ENCODE data around the gene IFTAP.

Gene IFTAP

GRCh38 chr11:36574486-36574885, 19.8 kb upstream of the IFTAP start:
- Histone ChIP-seq H3K4me3 (ENCODE audit: low read length) (no peak overlapping the region), H3K9ac (ENCODE audit: low read depth, low read length) (no peak overlapping the region), H3K27me3 (ENCODE audit: control insufficient read depth, insufficient read depth, low read length) (peaks cover 56% of the 10 kb centered on the region), H3K36me3 (ENCODE audit: insufficient read depth, low read length) (no peaks in the 10 kb centered on the region), H3K9me3 (replicated peaks; ENCODE audit: low read length) (no peaks in the 10 kb centered on the region), H3K4me2 (ENCODE audit: low read length) (no peak overlapping the region), H3K4me1 (ENCODE audit: control insufficient read depth, insufficient read depth, low read length) (no peaks in the 10 kb centered on the region)

GRCh38 chr11:36577373-36577772, 16.9 kb upstream of the IFTAP start:
- Histone ChIP-seq H3K36me3 (ENCODE audit: insufficient read depth, low read length) (no peaks in the 10 kb centered on the region), H3K4me1 (ENCODE audit: control insufficient read depth, insufficient read depth, low read length) (no peaks in the 10 kb centered on the region), H3K9ac (ENCODE audit: low read depth, low read length) (no peak overlapping the region), H3K27me3 (ENCODE audit: control insufficient read depth, insufficient read depth, low read length) (peaks cover 31% of the 10 kb centered on the region), H3K4me3 (ENCODE audit: low read length) (no peak overlapping the region), H3K4me2 (ENCODE audit: low read length) (no peak overlapping the region), H3K9me3 (replicated peaks; ENCODE audit: low read length) (no peaks in the 10 kb centered on the region)

DNA sequence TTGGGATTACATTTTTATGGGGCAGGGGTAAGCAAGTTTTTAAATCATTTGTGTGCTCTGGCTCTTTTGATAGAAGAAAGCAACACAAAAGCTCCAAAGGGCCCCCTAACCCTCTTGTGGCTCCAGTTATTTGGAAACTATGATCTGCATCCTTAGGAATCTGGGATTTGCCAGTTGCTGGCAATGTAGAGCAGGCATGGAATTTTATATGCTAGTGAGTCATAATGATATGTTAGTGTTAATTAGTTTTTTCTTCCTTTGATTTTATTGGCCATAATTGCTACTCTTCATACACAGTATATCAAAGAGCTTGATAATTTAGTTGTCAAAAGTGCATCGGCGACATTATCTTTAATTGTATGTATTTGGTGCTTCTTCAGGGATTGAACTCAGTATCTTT, 16.4 kb upstream of the IFTAP start:
- Histone ChIP-seq H3K36me3 (ENCODE audit: insufficient read depth, low read length) (no peaks in the 10 kb centered on the region), H3K4me3 (ENCODE audit: low read length) (no peak overlapping the region), H3K27me3 (ENCODE audit: control insufficient read depth, insufficient read depth, low read length) (peaks cover 28% of the 10 kb centered on the region), H3K9ac (ENCODE audit: low read depth, low read length) (no peak overlapping the region), H3K4me1 (ENCODE audit: control insufficient read depth, insufficient read depth, low read length) (no peaks in the 10 kb centered on the region), H3K4me2 (ENCODE audit: low read length) (no peak overlapping the region), H3K9me3 (replicated peaks; ENCODE audit: low read length) (no peaks in the 10 kb centered on the region)

DNA sequence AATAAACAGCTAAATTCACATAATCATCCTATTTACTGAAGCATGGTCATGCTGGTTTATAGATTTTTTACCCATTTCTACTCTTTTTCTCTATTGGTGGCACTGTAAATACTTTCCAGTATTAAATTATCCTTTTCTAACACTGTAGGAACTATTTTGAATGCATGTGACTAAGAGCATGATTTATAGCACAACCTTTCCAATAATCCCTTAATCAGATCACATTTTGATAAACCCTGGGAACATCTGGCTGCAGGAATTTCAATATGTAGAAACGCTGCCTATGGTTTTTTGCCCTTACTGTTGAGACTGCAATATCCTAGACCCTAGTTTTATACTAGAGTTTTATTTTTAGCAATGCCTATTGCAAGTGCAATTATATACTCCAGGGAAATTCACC, 15.8 kb upstream of the IFTAP start:
- H3K4me3 ChIP-seq (ENCODE audit: low read length) = no peak overlapping the region
- H3K9me3 ChIP-seq (replicated peaks; ENCODE audit: low read length) = no peaks in the 10 kb centered on the region
- no peaks in the 10 kb centered on the region for H3K36me3 ChIP-seq (ENCODE audit: insufficient read depth, low read length)
- H3K27me3 ChIP-seq (ENCODE audit: control insufficient read depth, insufficient read depth, low read length) = peaks cover 29% of the 10 kb centered on the region
- no peaks in the 10 kb centered on the region for H3K4me1 ChIP-seq (ENCODE audit: control insufficient read depth, insufficient read depth, low read length)
- H3K9ac ChIP-seq (ENCODE audit: low read depth, low read length) = no peak overlapping the region
- no peak overlapping the region for H3K4me2 ChIP-seq (ENCODE audit: low read length)

DNA sequence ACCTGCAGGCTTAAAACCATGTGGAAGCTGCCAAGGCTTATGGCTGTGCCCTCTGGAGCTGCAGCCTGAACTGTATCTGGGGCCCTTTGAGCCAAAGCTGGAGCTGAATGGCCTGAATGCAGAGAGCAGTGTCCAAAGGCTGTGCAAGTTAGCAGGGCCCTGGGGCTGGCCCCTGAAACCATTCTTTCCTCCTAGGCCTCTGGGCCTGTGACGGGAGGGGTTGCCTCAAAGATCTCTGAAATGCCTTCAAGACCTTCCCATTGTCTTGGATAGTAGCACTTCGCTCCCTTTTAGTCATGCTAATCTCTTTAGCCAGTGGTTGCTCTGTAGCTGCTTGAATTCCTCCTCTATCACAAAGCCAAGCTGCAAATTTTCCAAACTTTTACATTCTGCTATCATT, 12.8 kb upstream of the IFTAP start:
- Histone ChIP-seq H3K27me3 (ENCODE audit: control insufficient read depth, insufficient read depth, low read length) (peaks cover 32% of the 10 kb centered on the region), H3K4me3 (ENCODE audit: low read length) (no peak overlapping the region), H3K36me3 (ENCODE audit: insufficient read depth, low read length) (no peaks in the 10 kb centered on the region), H3K9ac (ENCODE audit: low read depth, low read length) (no peak overlapping the region), H3K9me3 (replicated peaks; ENCODE audit: low read length) (no peaks in the 10 kb centered on the region), H3K4me1 (ENCODE audit: control insufficient read depth, insufficient read depth, low read length) (no peaks in the 10 kb centered on the region), H3K4me2 (ENCODE audit: low read length) (no peak overlapping the region)

- Histone ChIP-seq H3K4me3 (ENCODE audit: low read length) (no peak overlapping the region), H3K4me1 (ENCODE audit: control insufficient read depth, insufficient read depth, low read length) (no peaks in the 10 kb centered on the region), H3K36me3 (ENCODE audit: insufficient read depth, low read length) (no peaks in the 10 kb centered on the region), H3K4me2 (ENCODE audit: low read length) (no peak overlapping the region), H3K9me3 (replicated peaks; ENCODE audit: low read length) (no peaks in the 10 kb centered on the region), H3K27me3 (ENCODE audit: control insufficient read depth, insufficient read depth, low read length) (peaks cover 43% of the 10 kb centered on the region), H3K9ac (ENCODE audit: low read depth, low read length) (no peak overlapping the region)
Observed at GRCh38 chr11:36583667-36584066, 10.6 kb upstream of the IFTAP start.

GRCh38 chr11:36586543-36586942, 7.8 kb upstream of the IFTAP start:
- no peak overlapping the region for H3K9ac ChIP-seq (ENCODE audit: low read depth, low read length)
- H3K4me2 ChIP-seq (ENCODE audit: low read length) = no peak overlapping the region
- H3K9me3 ChIP-seq (replicated peaks; ENCODE audit: low read length) = no peaks in the 10 kb centered on the region
- no peak overlapping the region for H3K4me3 ChIP-seq (ENCODE audit: low read length)
- no peaks in the 10 kb centered on the region for H3K4me1 ChIP-seq (ENCODE audit: control insufficient read depth, insufficient read depth, low read length)
- H3K36me3 ChIP-seq (ENCODE audit: insufficient read depth, low read length) = no peaks in the 10 kb centered on the region
- peaks cover 69% of the 10 kb centered on the region for H3K27me3 ChIP-seq (ENCODE audit: control insufficient read depth, insufficient read depth, low read length)

DNA sequence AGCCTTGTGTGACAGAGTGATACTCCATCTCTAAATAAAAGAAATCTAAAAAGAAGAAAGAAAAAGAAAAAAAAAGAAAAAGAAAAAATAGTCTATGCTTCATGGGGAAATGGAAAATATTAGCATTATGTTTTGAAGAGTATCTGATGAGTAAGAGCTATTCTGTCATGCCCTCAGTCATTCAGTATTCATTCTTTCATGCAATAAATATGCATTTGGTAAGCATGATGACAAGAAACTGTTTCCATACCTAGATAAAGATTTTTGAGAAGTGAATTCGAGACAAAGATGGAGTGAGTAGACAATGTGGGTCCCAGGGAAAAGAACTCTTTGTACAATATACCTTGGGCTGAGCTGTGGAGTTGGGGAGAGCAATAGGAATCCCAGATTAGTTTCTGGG, 6.2 kb upstream of the IFTAP start:
- Histone ChIP-seq H3K9ac (ENCODE audit: low read depth, low read length) (no peak overlapping the region), H3K4me3 (ENCODE audit: low read length) (no peak overlapping the region), H3K36me3 (ENCODE audit: insufficient read depth, low read length) (no peaks in the 10 kb centered on the region), H3K27me3 (ENCODE audit: control insufficient read depth, insufficient read depth, low read length) (peaks cover 69% of the 10 kb centered on the region), H3K9me3 (replicated peaks; ENCODE audit: low read length) (no peaks in the 10 kb centered on the region), H3K4me2 (ENCODE audit: low read length) (no peak overlapping the region), H3K4me1 (ENCODE audit: control insufficient read depth, insufficient read depth, low read length) (no peaks in the 10 kb centered on the region)

DNA sequence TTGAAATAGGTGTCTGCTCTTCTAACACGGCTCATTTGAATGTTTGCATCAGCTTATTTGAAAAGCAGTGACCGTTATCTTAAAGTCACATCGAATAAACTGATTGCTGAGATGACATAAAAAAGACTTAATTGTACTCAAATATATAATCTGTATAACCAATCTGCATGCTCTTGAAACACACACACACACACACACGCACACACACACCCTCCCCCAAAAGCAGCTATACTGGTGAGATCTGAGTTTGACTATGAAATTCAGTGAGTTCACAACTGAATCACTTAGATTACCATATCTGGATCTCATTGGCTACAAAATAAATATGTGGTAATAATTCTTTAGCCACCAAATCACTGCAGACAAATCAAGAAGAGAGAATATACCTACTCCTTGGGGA, 3.8 kb upstream of the IFTAP start:
- no peak overlapping the region for H3K4me2 ChIP-seq (ENCODE audit: low read length)
- peaks cover 6% of the 10 kb centered on the region for H3K4me1 ChIP-seq (ENCODE audit: control insufficient read depth, insufficient read depth, low read length)
- peaks cover 51% of the 10 kb centered on the region for H3K27me3 ChIP-seq (ENCODE audit: control insufficient read depth, insufficient read depth, low read length)
- no peaks in the 10 kb centered on the region for H3K36me3 ChIP-seq (ENCODE audit: insufficient read depth, low read length)
- H3K4me3 ChIP-seq (ENCODE audit: low read length) = no peak overlapping the region
- H3K9me3 ChIP-seq (replicated peaks; ENCODE audit: low read length) = no peaks in the 10 kb centered on the region
- no peak overlapping the region for H3K9ac ChIP-seq (ENCODE audit: low read depth, low read length)

DNA sequence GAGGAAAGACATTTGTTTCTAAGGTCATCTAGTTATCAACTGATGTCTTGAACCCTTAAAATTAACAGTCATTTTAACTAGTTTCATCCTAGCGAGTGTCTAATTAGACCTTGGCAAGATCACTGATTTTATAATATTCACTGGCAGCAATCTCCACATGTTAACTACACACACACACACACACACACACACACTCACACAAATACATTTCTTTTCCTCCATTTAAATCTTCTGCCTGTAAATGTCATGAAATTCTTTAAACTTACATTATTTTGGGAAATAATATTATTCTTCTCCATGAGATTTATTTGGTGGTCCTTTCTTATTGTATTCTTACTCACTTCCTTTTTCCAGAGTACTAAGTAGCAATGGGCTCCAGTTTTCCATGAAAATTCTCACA, 2.9 kb upstream of the IFTAP start:
- H3K9ac ChIP-seq (ENCODE audit: low read depth, low read length) = no peak overlapping the region
- H3K27me3 ChIP-seq (ENCODE audit: control insufficient read depth, insufficient read depth, low read length) = peaks cover 47% of the 10 kb centered on the region
- H3K4me3 ChIP-seq (ENCODE audit: low read length) = no peak overlapping the region
- no peaks in the 10 kb centered on the region for H3K9me3 ChIP-seq (replicated peaks; ENCODE audit: low read length)
- peaks cover 6% of the 10 kb centered on the region for H3K4me1 ChIP-seq (ENCODE audit: control insufficient read depth, insufficient read depth, low read length)
- H3K4me2 ChIP-seq (ENCODE audit: low read length) = no peak overlapping the region
- no peaks in the 10 kb centered on the region for H3K36me3 ChIP-seq (ENCODE audit: insufficient read depth, low read length)

DNA sequence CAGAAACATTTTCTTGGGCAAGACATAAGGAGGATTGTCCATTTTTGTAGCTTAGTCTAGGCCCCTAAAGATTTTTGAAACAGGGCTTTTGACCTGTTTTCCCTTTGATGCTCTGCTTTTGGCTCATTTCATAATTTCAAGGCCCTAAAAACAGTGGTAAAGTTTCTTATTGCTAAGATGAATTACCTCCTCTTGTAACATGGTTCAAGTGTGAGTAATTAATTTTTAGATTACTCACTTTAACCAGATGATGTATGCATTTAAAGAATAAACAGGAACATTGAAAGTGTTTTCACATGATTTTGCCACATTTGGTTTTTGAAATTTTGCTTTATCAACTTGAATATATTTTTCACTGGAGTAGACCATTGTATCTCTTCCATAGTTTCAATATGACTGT, 2.6 kb downstream of the IFTAP start:
- Histone ChIP-seq H3K27me3 (ENCODE audit: control insufficient read depth, insufficient read depth, low read length) (no peaks in the 10 kb centered on the region), H3K9me3 (replicated peaks; ENCODE audit: low read length) (no peaks in the 10 kb centered on the region), H3K4me3 (ENCODE audit: low read length) (no peak overlapping the region), H3K9ac (ENCODE audit: low read depth, low read length) (no peak overlapping the region), H3K36me3 (ENCODE audit: insufficient read depth, low read length) (no peaks in the 10 kb centered on the region), H3K4me1 (ENCODE audit: control insufficient read depth, insufficient read depth, low read length) (peaks cover 6% of the 10 kb centered on the region), H3K4me2 (ENCODE audit: low read length) (no peak overlapping the region)

DNA sequence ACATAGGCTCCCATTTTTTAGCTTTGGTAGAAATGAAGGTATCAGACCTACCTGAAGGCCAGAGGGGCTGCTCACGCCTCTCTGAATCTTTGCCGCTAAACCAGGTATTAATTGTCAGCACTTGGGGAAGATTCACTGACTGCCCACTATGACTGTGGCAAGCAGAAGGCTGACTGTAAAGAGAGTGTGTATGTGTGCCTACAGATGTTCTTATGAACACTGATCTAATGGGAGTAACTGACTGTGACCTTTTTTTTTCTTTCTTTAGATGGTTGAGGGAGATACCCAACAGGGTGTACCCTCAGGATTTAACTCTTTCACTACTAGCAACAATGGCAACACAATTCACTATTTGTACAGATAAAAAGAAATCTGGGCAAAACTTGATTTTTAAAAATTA, 3.7 kb downstream of the IFTAP start, which contains the start of gene RAG2:
TSS of gene RAG2 (minus strand) at position 186 of the 400 bp plus-strand sequence. CDS start 4,068 bp downstream, outside the sequence.
- no peak within 1 kb of the TSS for H3K4me3 ChIP-seq (ENCODE audit: low read length)
- H3K27me3 ChIP-seq (ENCODE audit: control insufficient read depth, insufficient read depth, low read length) = no peaks in the 10 kb centered on the region

More for the DNA sequence above, 3.7 kb downstream of the IFTAP start, which contains the start of gene RAG2:
- peaks cover 6% of the 10 kb centered on the region for H3K4me1 ChIP-seq (ENCODE audit: control insufficient read depth, insufficient read depth, low read length)
- H3K9ac ChIP-seq (ENCODE audit: low read depth, low read length) = no peak within 1 kb of the TSS
- no peaks in the 10 kb centered on the region for H3K9me3 ChIP-seq (replicated peaks; ENCODE audit: low read length)
- no peak within 1 kb of the TSS for H3K4me2 ChIP-seq (ENCODE audit: low read length)
- H3K36me3 ChIP-seq (ENCODE audit: insufficient read depth, low read length) = no peaks in the 10 kb centered on the region
